H9 (cell line): Measurements from ENCODE around the gene CCM2. TPM values are rescaled to one million over a fixed set of nuclear protein-coding genes. Genes with fewer than 3 reads are reported as not detected.
A peak's percentile ranks its signal among the peaks of the same experiment; 100 is the strongest.

Experiments used
- DNase-seq: peaks from one replicate; pipeline ENCODE4 v3.0.0-alpha.2; 2017
- H2AFZ ChIP-seq: one replicate; pipeline ENCODE4 v1.6.1; 2013; ENCODE audit warnings: mild to moderate bottlenecking, low read length, control low read depth, moderate library complexity
- H2AK5ac ChIP-seq: 2 replicates; pipeline ENCODE4 v1.6.1; 2013; ENCODE audit warnings: low read length, control low read depth, mixed read lengths; ENCODE audit not compliant: insufficient read length
- H2BK120ac ChIP-seq: one replicate; pipeline ENCODE4 v1.6.1; 2013; ENCODE audit warnings: low read depth, mild to moderate bottlenecking, low read length, control low read depth, inconsistent platforms; ENCODE audit not compliant: poor library complexity, severe bottlenecking
- H2BK12ac ChIP-seq: 2 replicates; pipeline ENCODE4 v1.6.1; 2013; ENCODE audit warnings: low read length, control low read depth, mixed read lengths, low read depth; ENCODE audit not compliant: insufficient read length
- H2BK15ac ChIP-seq: 2 replicates; pipeline ENCODE4 v1.6.1; 2013; ENCODE audit warnings: low read depth, low read length, control low read depth
- H2BK20ac ChIP-seq: one replicate; pipeline ENCODE4 v1.6.1; 2013; ENCODE audit warnings: low read depth, mild to moderate bottlenecking, low read length, control low read depth, inconsistent platforms; ENCODE audit not compliant: poor library complexity, severe bottlenecking
- H2BK5ac ChIP-seq: 2 replicates; pipeline ENCODE4 v1.6.1; 2013; ENCODE audit warnings: low read length, control low read depth, mixed read lengths; ENCODE audit not compliant: insufficient read length
- H3K14ac ChIP-seq: 2 replicates; pipeline ENCODE4 v1.6.1; 2013; ENCODE audit warnings: low read length, control low read depth; ENCODE audit not compliant: insufficient read depth
- H3K18ac ChIP-seq: 2 replicates; pipeline ENCODE4 v1.6.1; 2013; ENCODE audit warnings: low read depth, mild to moderate bottlenecking, mixed read lengths, low read length, control low read depth; ENCODE audit not compliant: insufficient read length
- H3K23ac ChIP-seq: 2 replicates; pipeline ENCODE4 v1.6.1; 2013; ENCODE audit warnings: low read length, control low read depth, mixed read lengths, low read depth; ENCODE audit not compliant: insufficient read length
- H3K23me2 ChIP-seq: 2 replicates; pipeline ENCODE4 v1.6.1; 2013; ENCODE audit warnings: low read depth, mild to moderate bottlenecking, mixed read lengths, low read length, control low read depth; ENCODE audit not compliant: insufficient read length, poor library complexity, severe bottlenecking
- H3K27ac ChIP-seq: 2 replicates; pipeline ENCODE4 v1.5.1; 2013; ENCODE audit warnings: low read length, control low read depth, mixed read lengths, low read depth; ENCODE audit not compliant: insufficient read length
- H3K27me3 ChIP-seq: 2 replicates; pipeline ENCODE4 v1.6.1; 2013; ENCODE audit warnings: low read length, control low read depth, inconsistent platforms; ENCODE audit not compliant: insufficient read depth
- H3K4ac ChIP-seq: 2 replicates; pipeline ENCODE4 v1.6.1; 2013; ENCODE audit warnings: low read depth, mild to moderate bottlenecking, control low read depth, inconsistent platforms, low read length, moderate library complexity
- H3K4me1 ChIP-seq: 2 replicates; pipeline ENCODE4 v1.6.1; 2013; ENCODE audit warnings: low read length, control low read depth, inconsistent platforms; ENCODE audit not compliant: insufficient read depth
- H3K4me2 ChIP-seq: 2 replicates; pipeline ENCODE4 v1.6.1; 2013; ENCODE audit warnings: low read length, control low read depth, mixed read lengths; ENCODE audit not compliant: insufficient read length, insufficient read depth
- H3K56ac ChIP-seq: 2 replicates; pipeline ENCODE4 v1.6.1; 2013; ENCODE audit warnings: low read depth, mild to moderate bottlenecking, mixed read lengths, low read length, control low read depth; ENCODE audit not compliant: insufficient read length
- H3K79me1 ChIP-seq: 2 replicates; pipeline ENCODE4 v1.6.1; 2013; ENCODE audit warnings: low read depth, mild to moderate bottlenecking, moderate library complexity, low read length, control low read depth, inconsistent platforms; ENCODE audit not compliant: insufficient read depth, poor library complexity, severe bottlenecking
- H3K79me2 ChIP-seq: 2 replicates; pipeline ENCODE4 v1.6.1; 2013; ENCODE audit warnings: low read length, control low read depth, inconsistent platforms; ENCODE audit not compliant: insufficient read depth
- H3K9ac ChIP-seq: 2 replicates; pipeline ENCODE4 v1.6.1; 2013; ENCODE audit warnings: low read length, control low read depth, mixed read lengths; ENCODE audit not compliant: insufficient read length; ENCODE audit errors: extremely low read depth
- H3K9me3 ChIP-seq: one replicate; pipeline ENCODE4 v1.6.1; 2013; ENCODE audit warnings: low read depth, low read length, inconsistent platforms; ENCODE audit not compliant: control insufficient read depth
- H3T11ph ChIP-seq: one replicate; pipeline ENCODE4 v1.6.1; 2013; ENCODE audit warnings: mild to moderate bottlenecking, low read length, control low read depth, inconsistent platforms
- H4K20me1 ChIP-seq: one replicate; pipeline ENCODE4 v1.6.1; 2013; ENCODE audit not compliant: control insufficient read depth, insufficient read length, insufficient read depth
- H4K5ac ChIP-seq: 2 replicates; pipeline ENCODE4 v1.6.1; 2013; ENCODE audit warnings: low read depth, mild to moderate bottlenecking, mixed read lengths, low read length, control low read depth; ENCODE audit not compliant: insufficient read length
- H4K8ac ChIP-seq: replicated peaks from 2 replicates; pipeline ENCODE4 v1.6.1; 2013; ENCODE audit warnings: low read length, control low read depth, mixed read lengths, low read depth; ENCODE audit not compliant: insufficient read length
- H4K91ac ChIP-seq: 2 replicates; pipeline ENCODE4 v1.6.1; 2013; ENCODE audit warnings: low read depth, mild to moderate bottlenecking, moderate library complexity, mixed read lengths, low read length, control low read depth; ENCODE audit not compliant: insufficient read length
- H3K27ac Mint-ChIP-seq, 3 experiments: 2 replicates in 2 of 3; 3 replicates in 1 of 3; pipeline ENCODE4 v1.8.0; 2020 to 2021; ENCODE audit warnings: mixed read lengths in 3 of 3, mild to moderate bottlenecking in 1 of 3, moderate library complexity in 1 of 3
- H3K27me3 Mint-ChIP-seq: 2 replicates; pipeline ENCODE4 v1.8.0; 2021; ENCODE audit warnings: low read depth, mild to moderate bottlenecking, moderate library complexity, mixed read lengths
- H3K36me3 Mint-ChIP-seq, 3 experiments: 2 replicates in 2 of 3; 3 replicates in 1 of 3; pipeline ENCODE4 v1.8.0; 2020 to 2021; ENCODE audit warnings: low read depth in 3 of 3, mixed read lengths in 3 of 3; ENCODE audit not compliant: insufficient read depth in 1 of 3
- H3K4me1 Mint-ChIP-seq, 2 experiments: 2 replicates each; pipeline ENCODE4 v1.8.0; 2020; ENCODE audit warnings: mixed read lengths in 2 of 2
- H3K4me3 Mint-ChIP-seq, 2 experiments: 2 replicates in 1 of 2; 3 replicates in 1 of 2; pipeline ENCODE4 v1.8.0; 2020 to 2021; ENCODE audit warnings: mild to moderate bottlenecking in 2 of 2, mixed read lengths in 2 of 2, moderate library complexity in 1 of 2
- H3K9me3 Mint-ChIP-seq, 2 experiments: 2 replicates in 1 of 2; 3 replicates in 1 of 2; pipeline ENCODE4 v1.8.0; 2020; ENCODE audit warnings: mild to moderate bottlenecking in 2 of 2, mixed read lengths in 2 of 2, moderate library complexity in 1 of 2
- WGBS: extraction: QIAGEN DNeasy Blood & Tissue Kit; methylation state at CpG from one replicate; pipeline ENCODE4 v1.1.7; 2013; ENCODE audit warnings: missing lambda C conversion rate, low lambda C conversion rate, mixed read lengths; ENCODE audit not compliant: insufficient read length; ENCODE audit errors: extremely low coverage; 5-methylcytosine and 5-hydroxymethylcytosine counted together
- total RNA-seq: library from RNA; stranded (reverse); gene quantifications from 2 replicates; pipeline ENCODE4 v1.2.1, GENCODE V29; 2021
- TF ChIP-seq, protein P1 (sequence below): fragments of 200-600 bp; sonication (generic); conservative IDR thresholded peaks from 3 replicates; pipeline ENCODE4 v1.8.0; 2021; ENCODE audit warnings: antibody characterized with exemption, mild to moderate bottlenecking

Gene CCM2
- total RNA-seq, 1 experiment from 2014 or later, result 30.4 TPM

DNA sequence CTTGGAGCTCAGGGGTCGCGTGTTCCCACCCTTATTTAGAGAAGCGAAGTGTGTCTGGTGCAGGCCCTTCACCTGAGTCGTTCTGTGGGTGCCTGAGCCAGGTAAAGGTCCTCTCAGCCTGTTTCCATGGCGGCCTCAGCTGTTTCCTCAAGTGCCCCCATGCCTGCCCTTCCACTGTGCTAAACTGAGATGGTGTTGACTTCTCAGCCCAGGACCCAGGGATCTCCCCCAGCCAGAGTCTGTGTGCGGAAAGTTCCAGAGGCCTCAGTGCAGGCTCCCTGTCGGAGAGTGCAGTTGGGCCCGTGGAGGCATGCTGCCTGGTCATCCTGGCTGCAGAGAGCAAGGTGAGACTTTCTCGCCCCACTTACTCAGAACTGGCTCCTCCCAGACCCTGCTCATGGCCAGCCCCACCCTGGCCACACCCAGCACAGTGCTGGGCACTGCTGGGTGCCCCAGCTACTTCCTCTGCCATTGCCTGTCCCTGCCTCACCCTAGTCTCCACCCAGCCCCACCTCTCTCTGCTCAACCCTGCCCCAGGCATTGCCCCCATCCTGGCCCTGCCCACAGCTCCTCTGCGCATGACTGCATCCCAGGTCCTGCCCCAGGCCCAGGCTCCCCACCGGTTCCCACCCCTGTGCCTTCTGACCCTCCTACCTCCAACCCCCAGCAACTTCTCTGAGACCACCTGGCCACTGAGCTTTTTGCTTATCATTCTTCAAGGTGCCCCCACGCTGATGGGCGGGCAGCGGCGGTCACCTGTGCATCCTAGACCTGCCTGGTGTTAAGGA is 68.4 kb downstream of the CCM2 start:
- no peaks in the 10 kb centered on the region for H3K9me3 ChIP-seq
- no peak overlapping the region for H2AK5ac ChIP-seq
- no peak overlapping the region for H4K5ac ChIP-seq
- H3T11ph ChIP-seq, result no peak overlapping the region
- no peaks in the 10 kb centered on the region for H3K79me2 ChIP-seq
- H2BK5ac ChIP-seq, result no peak overlapping the region
- no peaks in the 10 kb centered on the region for H3K23me2 ChIP-seq
- no peak overlapping the region for H2BK12ac ChIP-seq
- no peak overlapping the region for H3K27ac ChIP-seq
- no peak overlapping the region for H4K8ac ChIP-seq
- H3K4me3 Mint-ChIP-seq, result no peak overlapping the region
- H3K4me1 Mint-ChIP-seq, result peaks cover 0 to 7% of the 10 kb centered on the region in 2 experiments; a peak in 1 of 4 replicates
- no peak overlapping the region for H2AFZ ChIP-seq
- H3K23ac ChIP-seq, result no peak overlapping the region
- H3K9me3 Mint-ChIP-seq, result no peaks in the 10 kb centered on the region
- H3K18ac ChIP-seq, result no peak overlapping the region
- H3K27me3 Mint-ChIP-seq, result no peaks in the 10 kb centered on the region
- H2BK120ac ChIP-seq, result no peak overlapping the region
- H4K20me1 ChIP-seq, result no peaks in the 10 kb centered on the region
- H3K27me3 ChIP-seq, result no peaks in the 10 kb centered on the region
- peak overlapping the region in 2 of 3 experiments; percentile 57 to 77; a peak in 4 of 7 replicates for H3K27ac Mint-ChIP-seq
- no peaks in the 10 kb centered on the region for H3K79me1 ChIP-seq
- no peak overlapping the region for H3K4ac ChIP-seq
- no peaks in the 10 kb centered on the region for H3K4me1 ChIP-seq
- DNase-seq, result no peak
- TF ChIP-seq, protein P1, sequence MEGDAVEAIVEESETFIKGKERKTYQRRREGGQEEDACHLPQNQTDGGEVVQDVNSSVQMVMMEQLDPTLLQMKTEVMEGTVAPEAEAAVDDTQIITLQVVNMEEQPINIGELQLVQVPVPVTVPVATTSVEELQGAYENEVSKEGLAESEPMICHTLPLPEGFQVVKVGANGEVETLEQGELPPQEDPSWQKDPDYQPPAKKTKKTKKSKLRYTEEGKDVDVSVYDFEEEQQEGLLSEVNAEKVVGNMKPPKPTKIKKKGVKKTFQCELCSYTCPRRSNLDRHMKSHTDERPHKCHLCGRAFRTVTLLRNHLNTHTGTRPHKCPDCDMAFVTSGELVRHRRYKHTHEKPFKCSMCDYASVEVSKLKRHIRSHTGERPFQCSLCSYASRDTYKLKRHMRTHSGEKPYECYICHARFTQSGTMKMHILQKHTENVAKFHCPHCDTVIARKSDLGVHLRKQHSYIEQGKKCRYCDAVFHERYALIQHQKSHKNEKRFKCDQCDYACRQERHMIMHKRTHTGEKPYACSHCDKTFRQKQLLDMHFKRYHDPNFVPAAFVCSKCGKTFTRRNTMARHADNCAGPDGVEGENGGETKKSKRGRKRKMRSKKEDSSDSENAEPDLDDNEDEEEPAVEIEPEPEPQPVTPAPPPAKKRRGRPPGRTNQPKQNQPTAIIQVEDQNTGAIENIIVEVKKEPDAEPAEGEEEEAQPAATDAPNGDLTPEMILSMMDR, result no peak
- WGBS, result no CpG with 5 or more reads among the region's 15 CpGs
- H2BK15ac ChIP-seq, result no peak overlapping the region
- no peak overlapping the region for H3K4me2 ChIP-seq
- peaks cover 3 to 42% (median 38%) of the 10 kb centered on the region in 3 experiments; a peak in 6 of 7 replicates for H3K36me3 Mint-ChIP-seq
- H2BK20ac ChIP-seq, result no peak overlapping the region
- no peak overlapping the region for H4K91ac ChIP-seq
- no peak overlapping the region for H3K14ac ChIP-seq
- no peak overlapping the region for H3K56ac ChIP-seq
- no peak overlapping the region for H3K9ac ChIP-seq
